Measurements from ENCODE around the gene MXD1.

DNA sequence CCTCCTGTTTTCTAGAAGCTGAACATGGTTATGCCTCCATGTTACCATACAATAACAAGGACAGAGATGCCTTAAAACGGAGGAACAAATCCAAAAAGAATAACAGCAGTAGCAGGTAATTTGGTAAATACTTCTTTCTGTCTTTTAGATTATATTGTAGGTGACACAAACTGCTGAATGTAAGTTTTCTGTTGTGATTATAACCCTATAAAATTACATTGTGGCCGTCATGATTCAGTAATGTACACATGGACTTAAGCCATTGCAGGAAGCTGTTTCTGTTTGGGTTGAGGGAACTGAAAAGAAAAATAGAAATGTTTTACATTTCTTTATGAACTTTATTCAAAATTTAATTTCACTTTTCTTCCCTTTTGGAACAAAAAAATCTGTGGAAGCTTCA lies 1.2 kb downstream of the MXD1 start:
- TF ChIP-seq POLR2AphosphoS5 (IDR thresholded peaks at IDR 0.05), result no peak
- no peak for TF ChIP-seq CTCF (IDR thresholded peaks at IDR 0.05)
- no peak for TF ChIP-seq POLR2A (IDR thresholded peaks at IDR 0.05)
- TF ChIP-seq EP300 (IDR thresholded peaks at IDR 0.05), result no peak

All from sigmoid colon (tissue), 4 donors.